T-helper 2 cell treated with Interferon-gamma antibody and Interleukin-4, amounts not matched to agents 5 μg/mL and 100 μg/mL, for 36 hours (primary cell): ENCODE results near the gene MAP3K21.

Source experiments
- DNase-seq: peaks from one replicate; pipeline ENCODE4 v3.0.0; 2021; ENCODE audit warnings: low spot score
- H3K27ac Mint-ChIP-seq: one replicate; pipeline ENCODE4 v1.8.0; 2021; ENCODE audit warnings: mild to moderate bottlenecking, mixed read lengths
- H3K27me3 Mint-ChIP-seq: one replicate; pipeline ENCODE4 v1.8.0; 2021; ENCODE audit warnings: low read depth, mixed read lengths
- H3K36me3 Mint-ChIP-seq: one replicate; pipeline ENCODE4 v1.8.0; 2021; ENCODE audit warnings: low read depth, mixed read lengths
- H3K4me1 Mint-ChIP-seq: one replicate; pipeline ENCODE4 v1.8.0; 2021; ENCODE audit warnings: low read depth, mixed read lengths
- H3K4me3 Mint-ChIP-seq: one replicate; pipeline ENCODE4 v1.8.0; 2022; ENCODE audit warnings: mild to moderate bottlenecking, moderate library complexity, mixed read lengths
- H3K9me3 Mint-ChIP-seq: one replicate; pipeline ENCODE4 v1.8.0; 2021; ENCODE audit warnings: mixed read lengths

The MAP3K21 gene

GRCh38 chr1:233375653-233376052 is 48.1 kb downstream of the MAP3K21 start:
- Mint-ChIP-seq H3K36me3 (no peaks in the 10 kb centered on the region), H3K27me3 (peaks cover 4% of the 10 kb centered on the region), H3K4me3 (no peak overlapping the region), H3K9me3 (no peaks in the 10 kb centered on the region), H3K4me1 (no peaks in the 10 kb centered on the region), H3K27ac (no peak overlapping the region)
- no peak for DNase-seq

GRCh38 chr1:233376382-233377110 is 49.0 kb downstream of the MAP3K21 start:
- H3K36me3 Mint-ChIP-seq = no peaks in the 10 kb centered on the region
- no peak for DNase-seq
- no peaks in the 10 kb centered on the region for H3K9me3 Mint-ChIP-seq
- no peak overlapping the region for H3K27ac Mint-ChIP-seq
- H3K4me3 Mint-ChIP-seq = no peak overlapping the region
- no peaks in the 10 kb centered on the region for H3K4me1 Mint-ChIP-seq
- H3K27me3 Mint-ChIP-seq = peaks cover 1% of the 10 kb centered on the region

GRCh38 chr1:233379869-233380438 is 52.4 kb downstream of the MAP3K21 start:
- no peaks in the 10 kb centered on the region for H3K36me3 Mint-ChIP-seq
- H3K4me1 Mint-ChIP-seq = no peaks in the 10 kb centered on the region
- H3K9me3 Mint-ChIP-seq = no peaks in the 10 kb centered on the region
- H3K27me3 Mint-ChIP-seq = no peaks in the 10 kb centered on the region
- H3K27ac Mint-ChIP-seq = no peak overlapping the region
- H3K4me3 Mint-ChIP-seq = no peak overlapping the region
- no peak for DNase-seq

- no peak overlapping the region for H3K27ac Mint-ChIP-seq
- no peaks in the 10 kb centered on the region for H3K27me3 Mint-ChIP-seq
- H3K9me3 Mint-ChIP-seq = no peaks in the 10 kb centered on the region
- H3K4me1 Mint-ChIP-seq = no peaks in the 10 kb centered on the region
- H3K4me3 Mint-ChIP-seq = no peak overlapping the region
- H3K36me3 Mint-ChIP-seq = no peaks in the 10 kb centered on the region
- DNase-seq = no peak
Observed at GRCh38 chr1:233381806-233382205, 54.3 kb downstream of the MAP3K21 start.

GRCh38 chr1:233383984-233384383 is 56.5 kb downstream of the MAP3K21 start:
- Mint-ChIP-seq H3K36me3 (no peaks in the 10 kb centered on the region), H3K27me3 (peaks cover 4% of the 10 kb centered on the region), H3K27ac (no peak overlapping the region), H3K4me1 (no peaks in the 10 kb centered on the region), H3K4me3 (no peak overlapping the region), H3K9me3 (no peaks in the 10 kb centered on the region)
- no peak for DNase-seq

GRCh38 chr1:233386336-233386735 is 58.8 kb downstream of the MAP3K21 start:
- Mint-ChIP-seq H3K9me3 (no peaks in the 10 kb centered on the region), H3K36me3 (no peaks in the 10 kb centered on the region), H3K4me1 (no peaks in the 10 kb centered on the region), H3K4me3 (no peak overlapping the region), H3K27ac (no peak overlapping the region), H3K27me3 (peaks cover 14% of the 10 kb centered on the region)
- DNase-seq = no peak

- Mint-ChIP-seq H3K27ac (no peak overlapping the region), H3K4me3 (no peak overlapping the region), H3K27me3 (peaks cover 20% of the 10 kb centered on the region), H3K36me3 (no peaks in the 10 kb centered on the region), H3K4me1 (no peaks in the 10 kb centered on the region), H3K9me3 (no peaks in the 10 kb centered on the region)
- no peak for DNase-seq
Observed at GRCh38 chr1:233387585-233387984, 60.1 kb downstream of the MAP3K21 start.

GRCh38 chr1:233389169-233389568 is 61.6 kb downstream of the MAP3K21 start:
- no peak for DNase-seq
- Mint-ChIP-seq H3K4me3 (no peak overlapping the region), H3K36me3 (no peaks in the 10 kb centered on the region), H3K27me3 (peaks cover 28% of the 10 kb centered on the region), H3K9me3 (no peaks in the 10 kb centered on the region), H3K27ac (no peak overlapping the region), H3K4me1 (no peaks in the 10 kb centered on the region)

GRCh38 chr1:233389893-233390292 is 62.4 kb downstream of the MAP3K21 start:
- H3K36me3 Mint-ChIP-seq = no peaks in the 10 kb centered on the region
- H3K4me1 Mint-ChIP-seq = no peaks in the 10 kb centered on the region
- H3K27ac Mint-ChIP-seq = no peak overlapping the region
- H3K27me3 Mint-ChIP-seq = peaks cover 29% of the 10 kb centered on the region
- DNase-seq = no peak
- H3K9me3 Mint-ChIP-seq = no peaks in the 10 kb centered on the region
- H3K4me3 Mint-ChIP-seq = no peak overlapping the region

GRCh38 chr1:233390842-233391737 is 63.6 kb downstream of the MAP3K21 start:
- Mint-ChIP-seq H3K36me3 (no peaks in the 10 kb centered on the region), H3K27ac (no peak overlapping the region), H3K27me3 (peaks cover 29% of the 10 kb centered on the region), H3K9me3 (no peaks in the 10 kb centered on the region), H3K4me1 (no peaks in the 10 kb centered on the region), H3K4me3 (no peak overlapping the region)
- DNase-seq = no peak

- H3K4me1 Mint-ChIP-seq = no peaks in the 10 kb centered on the region
- no peak for DNase-seq
- H3K27me3 Mint-ChIP-seq = peaks cover 26% of the 10 kb centered on the region
- H3K27ac Mint-ChIP-seq = no peak overlapping the region
- H3K9me3 Mint-ChIP-seq = no peaks in the 10 kb centered on the region
- H3K4me3 Mint-ChIP-seq = no peak overlapping the region
- H3K36me3 Mint-ChIP-seq = no peaks in the 10 kb centered on the region
Observed at GRCh38 chr1:233393084-233393840, 65.7 kb downstream of the MAP3K21 start.

GRCh38 chr1:233393926-233394680 is 66.6 kb downstream of the MAP3K21 start:
- Mint-ChIP-seq H3K27me3 (peaks cover 25% of the 10 kb centered on the region), H3K4me3 (no peak overlapping the region), H3K9me3 (no peaks in the 10 kb centered on the region), H3K36me3 (no peaks in the 10 kb centered on the region), H3K27ac (no peak overlapping the region), H3K4me1 (no peaks in the 10 kb centered on the region)
- DNase-seq = no peak
